NB4 (cell line): ENCODE data around the gene SLC25A24.

ENCODE experiments used
- CTCF ChIP-seq: IDR thresholded peaks from one replicate; pipeline ENCODE4 v1.5.1; 2012; ENCODE audit warnings: low read depth, low read length
- MYC ChIP-seq: IDR thresholded peaks from 2 replicates; pipeline ENCODE4 v1.6.1; 2011; ENCODE audit warnings: low read depth, low read length
- POLR2A ChIP-seq: IDR thresholded peaks from 2 replicates; pipeline ENCODE4 v1.6.1; 2011; ENCODE audit warnings: mild to moderate bottlenecking; ENCODE audit not compliant: insufficient read length; ENCODE audit errors: extremely low read depth

DNA sequence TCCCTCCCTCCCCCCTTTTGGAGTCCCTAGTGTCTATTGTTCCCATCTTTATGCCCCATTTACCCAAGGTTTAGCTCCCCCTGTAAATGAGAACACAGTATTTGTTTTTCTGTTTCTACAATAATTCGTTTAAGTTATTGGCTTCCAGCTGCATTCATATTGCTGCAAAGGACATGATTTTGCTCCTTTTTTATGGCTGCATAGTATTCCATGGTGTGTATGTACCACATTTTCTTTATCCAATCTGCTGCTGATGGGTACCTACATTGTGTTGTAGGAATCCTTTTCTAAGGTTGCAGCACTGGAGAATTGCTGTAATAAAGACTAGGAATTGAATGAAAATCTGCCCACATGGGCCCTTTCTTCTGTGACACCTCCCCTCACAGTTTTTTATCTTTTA lies 6.8 kb downstream of the SLC25A24 start:
- no peak for TF ChIP-seq POLR2A
- no peak for TF ChIP-seq CTCF
- TF ChIP-seq MYC = no peak
